IMR-90 (cell line): ENCODE measurements around the gene COG1. TPM values are rescaled to one million over a fixed set of nuclear protein-coding genes. Genes with fewer than 3 reads are reported as not detected.

ENCODE experiments used
- ATAC-seq: fragments of 200-7000 bp; cut with Tn5 transposase; 2 replicates; pipeline ENCODE4 v1.9.1; 2020; ENCODE audit warnings: low read depth, mild to moderate bottlenecking, moderate library complexity
- BruUV-seq: library from RNA; stranded (reverse); fragments of 400-500 nt; replicated peaks from 2 replicates; lab custom pipeline; 2021; lab: Mats Ljungman, UMichigan
- CTCF ChIA-PET: fragments of 300-600 bp; formaldehyde crosslinking; extraction: SDS; loops from one replicate; lab custom pipeline; 2021; ENCODE audit warnings: antibody characterized with exemption; lab: Yijun Ruan, JAX
- POLR2A ChIA-PET: fragments of 300-600 bp; sonication (Branson Sonifier 250); formaldehyde crosslinking; loops from one replicate; lab custom pipeline; 2022; ENCODE audit warnings: antibody characterized with exemption; ENCODE audit not compliant: unreplicated experiment; lab: Charles Lee
- DNase-seq: peaks from one replicate; pipeline ENCODE4 v3.0.0; 2013
- H2AFZ ChIP-seq: replicated peaks from 2 replicates; pipeline ENCODE3; 2013; ENCODE audit warnings: low read length, mild to moderate bottlenecking; ENCODE audit not compliant: poor library complexity
- H2AK5ac ChIP-seq: 2 replicates; pipeline ENCODE4 v1.6.1; 2013; ENCODE audit warnings: low read depth, low read length, inconsistent platforms
- H2AK9ac ChIP-seq: replicated peaks from 2 replicates; pipeline ENCODE3; 2013; ENCODE audit warnings: mild to moderate bottlenecking, low read depth, low read length, moderate library complexity; ENCODE audit not compliant: poor library complexity
- H2BK120ac ChIP-seq: 2 replicates; pipeline ENCODE4 v1.6.1; 2013; ENCODE audit warnings: low read depth, low read length, inconsistent platforms
- H2BK15ac ChIP-seq: 3 replicates; pipeline ENCODE4 v1.6.1; 2013; ENCODE audit warnings: low read depth, low read length, inconsistent platforms
- H2BK20ac ChIP-seq: 2 replicates; pipeline ENCODE4 v1.6.1; 2013; ENCODE audit warnings: low read depth, mild to moderate bottlenecking, inconsistent platforms, low read length, moderate library complexity
- H2BK5ac ChIP-seq: 2 replicates; pipeline ENCODE4 v1.6.1; 2013; ENCODE audit warnings: mild to moderate bottlenecking, low read depth, low read length, inconsistent platforms; ENCODE audit not compliant: poor library complexity, severe bottlenecking
- H3K14ac ChIP-seq: replicated peaks from 2 replicates; pipeline ENCODE4 v1.6.1; 2013; ENCODE audit warnings: low read depth, low read length, inconsistent platforms
- H3K18ac ChIP-seq: 2 replicates; pipeline ENCODE4 v1.6.1; 2013; ENCODE audit warnings: low read depth, low read length, control low read depth
- H3K23ac ChIP-seq: 2 replicates; pipeline ENCODE4 v1.6.1; 2013; ENCODE audit warnings: low read depth, low read length, inconsistent platforms
- H3K27ac ChIP-seq: 2 replicates; pipeline ENCODE4 v1.5.1; 2013; ENCODE audit warnings: mild to moderate bottlenecking, control low read depth, low read length; ENCODE audit not compliant: insufficient read depth
- H3K27me3 ChIP-seq: 2 replicates; pipeline ENCODE4 v1.6.1; 2013; ENCODE audit warnings: low read length; ENCODE audit not compliant: control insufficient read depth, insufficient read depth
- H3K36me3 ChIP-seq: 2 replicates; pipeline ENCODE4 v1.6.1; 2013; ENCODE audit warnings: low read length, mixed read lengths; ENCODE audit not compliant: control insufficient read depth, insufficient read depth
- H3K4ac ChIP-seq: 2 replicates; pipeline ENCODE4 v1.6.1; 2013; ENCODE audit warnings: low read depth, low read length, inconsistent platforms
- H3K4me1 ChIP-seq: 2 replicates; pipeline ENCODE4 v1.6.1; 2013; ENCODE audit warnings: low read length, mixed read lengths; ENCODE audit not compliant: control insufficient read depth, insufficient read depth
- H3K4me2 ChIP-seq: 2 replicates; pipeline ENCODE4 v1.6.1; 2013; ENCODE audit warnings: low read depth, mild to moderate bottlenecking, control low read depth, low read length, moderate library complexity
- H3K4me3 ChIP-seq: 2 replicates; pipeline ENCODE4 v1.5.1; 2013; ENCODE audit warnings: low read depth, mild to moderate bottlenecking, control low read depth, low read length, moderate library complexity; ENCODE audit not compliant: insufficient read depth
- H3K56ac ChIP-seq: 2 replicates; pipeline ENCODE4 v1.6.1; 2013; ENCODE audit warnings: low read length, inconsistent platforms; ENCODE audit not compliant: insufficient read depth; ENCODE audit errors: extremely low read depth
- H3K79me1 ChIP-seq, 2 experiments: 2 replicates each; pipeline ENCODE4 v1.6.1; 2013; ENCODE audit warnings: low read length in 2 of 2, inconsistent platforms in 1 of 2, low read depth in 1 of 2
- H3K9ac ChIP-seq: 2 replicates; pipeline ENCODE4 v1.6.1; 2013; ENCODE audit warnings: low read depth, low read length, control low read depth
- H3K9me1 ChIP-seq: 2 replicates; pipeline ENCODE4 v1.6.1; 2013; ENCODE audit warnings: low read length, inconsistent platforms; ENCODE audit not compliant: insufficient read depth
- H3K9me3 ChIP-seq: 2 replicates; pipeline ENCODE4 v1.6.1; 2013; ENCODE audit warnings: low read length; ENCODE audit not compliant: control insufficient read depth, insufficient read depth
- H4K20me1 ChIP-seq: 2 replicates; pipeline ENCODE4 v1.6.1; 2013; ENCODE audit warnings: low read length, inconsistent platforms; ENCODE audit not compliant: insufficient read depth
- H4K5ac ChIP-seq: 2 replicates; pipeline ENCODE4 v1.6.1; 2013; ENCODE audit warnings: mild to moderate bottlenecking, low read depth, low read length, control low read depth
- H4K8ac ChIP-seq, 2 experiments: 2 replicates each; pipeline ENCODE4 v1.6.1; 2013; ENCODE audit warnings: low read depth in 2 of 2, low read length in 2 of 2, control low read depth in 1 of 2, inconsistent platforms in 1 of 2
- H4K91ac ChIP-seq: 2 replicates; pipeline ENCODE4 v1.6.1; 2013; ENCODE audit warnings: low read depth, low read length, inconsistent platforms; ENCODE audit not compliant: insufficient read depth
- BHLHE40 ChIP-seq: fragments of 150-350 bp; IDR thresholded peaks from 2 replicates; pipeline ENCODE4 v1.6.1; 2016; ENCODE audit warnings: mild to moderate bottlenecking, low read depth, low read length
- CEBPB ChIP-seq: IDR thresholded peaks from 2 replicates; pipeline ENCODE4 v1.6.1; 2012; ENCODE audit warnings: low read depth, low read length, improper control_type of control experiment
- CHD1 ChIP-seq: IDR thresholded peaks from 2 replicates; pipeline ENCODE4 v1.6.1; 2012; ENCODE audit warnings: low read depth, low read length, improper control_type of control experiment
- CTCF ChIP-seq: conservative IDR thresholded peaks from 2 replicates; pipeline ENCODE4 v1.5.1; 2012; ENCODE audit warnings: mild to moderate bottlenecking, low read depth, low read length, improper control_type of control experiment
- FOS ChIP-seq: fragments of 150-350 bp; IDR thresholded peaks from 2 replicates; pipeline ENCODE4 v1.6.1; 2016; ENCODE audit warnings: low read depth, low read length
- MAFK ChIP-seq: IDR thresholded peaks from 2 replicates; pipeline ENCODE4 v1.6.1; 2012; ENCODE audit warnings: low read depth, low read length, improper control_type of control experiment
- MAZ ChIP-seq: IDR thresholded peaks from 2 replicates; pipeline ENCODE4 v1.6.1; 2012; ENCODE audit warnings: low read depth, mild to moderate bottlenecking, low read length, improper control_type of control experiment, moderate library complexity, borderline replicate concordance
- NFE2L2 ChIP-seq: fragments of 150-350 bp; IDR thresholded peaks from 2 replicates; pipeline ENCODE4 v1.6.1; 2016; ENCODE audit warnings: low read depth, mild to moderate bottlenecking, low read length
- POLR2A ChIP-seq: IDR thresholded peaks from 2 replicates; pipeline ENCODE4 v1.6.1; 2012; ENCODE audit warnings: mild to moderate bottlenecking, low read depth, low read length
- RAD21 ChIP-seq: IDR thresholded peaks from 2 replicates; pipeline ENCODE4 v1.6.1; 2012; ENCODE audit warnings: low read length, improper control_type of control experiment
- RCOR1 ChIP-seq: IDR thresholded peaks from 2 replicates; pipeline ENCODE4 v1.6.1; 2012; ENCODE audit warnings: mild to moderate bottlenecking, low read length, improper control_type of control experiment; ENCODE audit not compliant: insufficient replicate concordance
- USF2 ChIP-seq: fragments of 150-350 bp; IDR thresholded peaks from 2 replicates; pipeline ENCODE4 v1.6.1; 2017; ENCODE audit warnings: mild to moderate bottlenecking, antibody characterized with exemption, low read length, low read depth
- WGBS, 2 experiments: methylation state at CpG; one replicate each; pipeline versions ENCODE4 v1.1.5 to v1.1.7; 2013; ENCODE audit warnings: missing lambda C conversion rate in 2 of 2; ENCODE audit not compliant: insufficient read length in 1 of 2; ENCODE audit errors: extremely low coverage in 2 of 2; 5-methylcytosine and 5-hydroxymethylcytosine counted together
- dilution Hi-C: fragments of 300-500 bp; cut with HindIII; formaldehyde crosslinking; loops from one replicate; pipeline ENCODE4 v1.14.3; 2018; ENCODE audit warnings: low sequenced_read_pairs; ENCODE audit not compliant: unreplicated experiment
- in situ Hi-C: fragments of 300-500 bp; cut with MboI; formaldehyde crosslinking; loops from 3 replicates; pipeline ENCODE4 v1.14.3; 2019; ENCODE audit warnings: low sequenced_read_pairs, inconsistent platforms, mixed read lengths
- intact Hi-C: fragments of 100-400 bp; cut with micrococcal nuclease; formaldehyde crosslinking; loops from 2 replicates; pipeline ENCODE4 v1.10.0; 2022
- polyA plus RNA-seq, 3 experiments: library from polyadenylated mRNA; depleted of rRNA; stranded (reverse); fragments of >200 nt; gene quantifications; 2 replicates each; pipeline ENCODE4 v1.2.3, GENCODE V29; 2012; ENCODE audit warnings: low replicate concordance in 1 of 3
- total RNA-seq: library from RNA; depleted of rRNA; stranded (reverse); fragments of >200 nt; gene quantifications from 2 replicates; pipeline ENCODE4 v1.2.3, GENCODE V29; 2012

Gene COG1
- total and polyA plus RNA-seq, 2 of the 4 experiments (the other 2 are of a cell fraction) = 18.3 to 35.1 TPM

- Histone ChIP-seq H3K18ac (no peak overlapping the region), H3K9ac (no peak overlapping the region), H4K91ac (no peak overlapping the region), H3K79me1 (no peaks in the 10 kb centered on the region), H2AK9ac (no peak overlapping the region), H3K4me1 (no peaks in the 10 kb centered on the region), H4K5ac (no peak overlapping the region), H3K4me2 (no peak overlapping the region), H2BK120ac (no peak overlapping the region), H2BK15ac (no peak overlapping the region), H3K4ac (no peak overlapping the region), H2AFZ (no peak overlapping the region), H3K4me3 (no peak overlapping the region), H2AK5ac (no peak overlapping the region), H3K27ac (no peak overlapping the region), H3K56ac (no peak overlapping the region), H3K23ac (no peak overlapping the region), H3K14ac (no peak overlapping the region), H3K36me3 (no peaks in the 10 kb centered on the region), H3K9me1 (no peaks in the 10 kb centered on the region; the same call in 1 of the 2 replicates), H4K8ac (no peak overlapping the region), H2BK20ac (no peak overlapping the region), H4K20me1 (no peaks in the 10 kb centered on the region), H3K9me3 (no peaks in the 10 kb centered on the region), H2BK5ac (no peak overlapping the region), H3K27me3 (no peaks in the 10 kb centered on the region)
- ChIA-PET POLR2A (no interaction called here), CTCF (no interaction called here)
- 80% methylated on average over 1 of the region's 6 CpGs; no CpG with 5 or more reads in 1 of the 2 experiments for WGBS, 2 experiments
- no peak for ATAC-seq
- in situ Hi-C loops (loop anchor here (5.0 to 25.0 kb wide), 3 partner anchors 115 to 930 kb away; no protein-coding TSS in a partner anchor), dilution Hi-C loops (no loop called here), intact Hi-C loops (loop anchor here (5.0 kb wide), 1 partner anchor 920 kb away; no protein-coding TSS in a partner anchor)
- TF ChIP-seq NFE2L2 (no peak), FOS (no peak), POLR2A (no peak), CTCF (no peak), MAZ (no peak), MAFK (no peak), USF2 (no peak), CHD1 (no peak), RCOR1 (no peak), RAD21 (no peak), CEBPB (no peak), BHLHE40 (no peak)
- BruUV-seq = no TSS peak
- DNase-seq = no peak
Observed at GRCh38 chr17:73257516-73257915, 64.7 kb downstream of the COG1 start.
